HEK293T (cell line): ENCODE measurements around the gene CFAP74.

Experiments
- ARNT ChIP-seq: fragments of 450-650 bp; IDR thresholded peaks from 2 replicates; pipeline ENCODE4 v1.6.1; 2017; ENCODE audit warnings: mild to moderate bottlenecking
- BHLHE40 ChIP-seq: fragments of 450-650 bp; IDR thresholded peaks from 2 replicates; pipeline ENCODE4 v1.6.1; 2016; ENCODE audit warnings: mild to moderate bottlenecking, moderate library complexity, borderline replicate concordance
- FOXA1 ChIP-seq: fragments of 450-650 bp; IDR thresholded peaks from 2 replicates; pipeline ENCODE4 v1.6.1; 2016; ENCODE audit warnings: mild to moderate bottlenecking
- FOXK2 ChIP-seq: fragments of 450-650 bp; IDR thresholded peaks from 2 replicates; pipeline ENCODE4 v1.6.1; 2016; ENCODE audit warnings: mild to moderate bottlenecking
- HDGF ChIP-seq: fragments of 450-650 bp; IDR thresholded peaks from 2 replicates; pipeline ENCODE4 v1.6.1; 2017; ENCODE audit warnings: antibody characterized with exemption, borderline replicate concordance
- LEF1 ChIP-seq: fragments of 450-650 bp; IDR thresholded peaks from 2 replicates; pipeline ENCODE4 v1.6.1; 2017; ENCODE audit warnings: mild to moderate bottlenecking, borderline replicate concordance
- NFRKB ChIP-seq: fragments of 450-650 bp; IDR thresholded peaks from 2 replicates; pipeline ENCODE4 v1.6.1; 2016; ENCODE audit warnings: mild to moderate bottlenecking, moderate library complexity
- SP1 ChIP-seq: fragments of 450-650 bp; IDR thresholded peaks from 2 replicates; pipeline ENCODE4 v1.6.1; 2017
- TARDBP ChIP-seq: fragments of 450-650 bp; IDR thresholded peaks from 2 replicates; pipeline ENCODE4 v1.6.1; 2016

- TF ChIP-seq SP1 (no peak), FOXA1 (no peak), ARNT (no peak), HDGF (no peak), BHLHE40 (no peak), TARDBP (no peak), FOXK2 (no peak), LEF1 (no peak), NFRKB (no peak)
Observed at GRCh38 chr1:1889847-1890505, 113.6 kb downstream of the CFAP74 start.
